SU-DHL-6 (cell line): Measurements from ENCODE around the gene FBXL13.

Source experiments
- H2AFZ ChIP-seq: fragments of 200-600 bp; sonication (generic); 2 replicates; pipeline ENCODE4 v1.6.1; 2014; ENCODE audit warnings: low read depth, mild to moderate bottlenecking, moderate library complexity, mixed read lengths, antibody characterized with exemption, low read length; ENCODE audit not compliant: severe bottlenecking
- H3F3A ChIP-seq: fragments of 200-600 bp; shearing (Covaris generic); 2 replicates; pipeline ENCODE4 v1.6.0; 2016; ENCODE audit warnings: antibody characterized with exemption, mild to moderate bottlenecking; ENCODE audit not compliant: insufficient read depth
- H3K27ac ChIP-seq: fragments of 200-600 bp; sonication (generic); 2 replicates; pipeline ENCODE4 v1.5.1; 2016; ENCODE audit warnings: low read depth, mild to moderate bottlenecking, low read length, moderate library complexity, mixed read lengths
- H3K27me3 ChIP-seq: fragments of 200-600 bp; sonication (generic), shearing (Covaris generic); 2 replicates; pipeline ENCODE4 v1.6.0; 2014; ENCODE audit warnings: mild to moderate bottlenecking, low read length
- H3K36me3 ChIP-seq: fragments of 200-600 bp; sonication (generic); 2 replicates; pipeline ENCODE4 v1.6.1; 2014; ENCODE audit warnings: mild to moderate bottlenecking, low read length, mixed read lengths
- H3K4me2 ChIP-seq: fragments of 300-600, 200-600 bp; shearing (Covaris generic), sonication (generic); 2 replicates; pipeline ENCODE4 v1.6.0; 2014; ENCODE audit warnings: low read length, low read depth, mild to moderate bottlenecking; ENCODE audit not compliant: poor library complexity, severe bottlenecking
- H3K4me3 ChIP-seq: fragments of 200-600 bp; sonication (generic); 2 replicates; pipeline ENCODE4 v1.5.1; 2014; ENCODE audit warnings: antibody characterized with exemption, low read length, mild to moderate bottlenecking, mixed read lengths; ENCODE audit not compliant: insufficient read depth, poor library complexity, severe bottlenecking
- H3K79me2 ChIP-seq: fragments of 200-600 bp; sonication (generic); 2 replicates; pipeline ENCODE4 v1.6.1; 2014; ENCODE audit warnings: mild to moderate bottlenecking, low read length, moderate library complexity; ENCODE audit not compliant: insufficient read depth
- H3K9ac ChIP-seq: fragments of 200-600 bp; sonication (generic); 2 replicates; pipeline ENCODE4 v1.7.0; 2014; ENCODE audit warnings: mild to moderate bottlenecking, low read length
- H3K9me2 ChIP-seq: fragments of 200-600 bp; sonication (generic); replicated peaks from 2 replicates; pipeline ENCODE4 v1.6.1; 2014; ENCODE audit warnings: low read length; ENCODE audit not compliant: insufficient read depth
- H3K9me3 ChIP-seq: fragments of 200-600 bp; sonication (generic); 2 replicates; pipeline ENCODE4 v1.6.1; 2014; ENCODE audit warnings: low read length, mixed read lengths; ENCODE audit not compliant: insufficient read depth
- H4K20me1 ChIP-seq: fragments of 200-600 bp; sonication (generic); 2 replicates; pipeline ENCODE4 v1.6.1; 2014; ENCODE audit warnings: low read depth, mild to moderate bottlenecking, antibody characterized with exemption, low read length, moderate library complexity, mixed read lengths
- EZH2phosphoT487 ChIP-seq: fragments of 200-600 bp; sonication (generic), shearing (Covaris generic); conservative IDR thresholded peaks from 2 replicates; pipeline ENCODE4 v1.6.1; 2018; ENCODE audit warnings: mild to moderate bottlenecking, antibody characterized with exemption, low read length, moderate library complexity, mixed read lengths
- TF ChIP-seq, protein P1 (sequence below): fragments of 200-600 bp; sonication (generic); IDR thresholded peaks from one replicate; pipeline ENCODE4 v1.5.1; 2017; ENCODE audit warnings: antibody characterized with exemption, mild to moderate bottlenecking, low read length, moderate library complexity; ENCODE audit not compliant: insufficient read depth, poor library complexity, severe bottlenecking

FBXL13 gene

DNA sequence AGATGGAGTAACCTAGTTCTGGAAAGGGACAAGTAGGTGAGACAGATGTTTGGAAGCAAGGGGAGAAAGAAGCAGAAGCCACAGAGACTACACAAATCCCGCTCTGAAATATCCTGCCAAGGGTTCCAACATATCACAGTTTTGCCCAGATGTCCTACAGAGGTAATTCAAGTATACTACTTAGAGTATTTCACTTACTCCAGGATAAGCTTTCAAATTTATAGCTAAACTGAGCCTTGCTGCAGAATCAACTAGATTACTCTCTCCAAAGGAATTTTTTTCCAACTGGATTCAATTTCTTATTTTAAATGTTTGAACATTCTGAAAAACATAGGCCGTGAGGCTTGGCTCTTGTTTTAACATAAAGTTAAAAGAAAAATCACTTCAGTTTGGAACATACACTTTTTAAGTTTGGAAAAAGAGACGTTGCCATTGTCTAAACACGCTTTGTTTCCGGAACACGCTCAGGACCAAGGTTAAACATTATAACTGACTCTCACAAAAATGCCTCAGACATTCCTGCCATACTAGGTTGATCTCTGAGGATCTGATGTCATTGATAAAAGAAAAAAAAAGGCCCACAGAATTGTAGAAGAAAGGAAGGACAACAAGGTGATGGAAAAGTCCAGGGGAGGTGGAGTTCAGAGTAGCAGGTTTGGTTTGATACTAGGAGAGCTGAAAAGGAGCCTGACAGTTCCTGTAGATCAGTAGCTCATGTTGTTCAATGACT lies 251.0 kb downstream of the FBXL13 start:
- H3K9me2 ChIP-seq, result no peaks in the 10 kb centered on the region
- TF ChIP-seq EZH2phosphoT487, result no peak
- TF ChIP-seq, protein P1, sequence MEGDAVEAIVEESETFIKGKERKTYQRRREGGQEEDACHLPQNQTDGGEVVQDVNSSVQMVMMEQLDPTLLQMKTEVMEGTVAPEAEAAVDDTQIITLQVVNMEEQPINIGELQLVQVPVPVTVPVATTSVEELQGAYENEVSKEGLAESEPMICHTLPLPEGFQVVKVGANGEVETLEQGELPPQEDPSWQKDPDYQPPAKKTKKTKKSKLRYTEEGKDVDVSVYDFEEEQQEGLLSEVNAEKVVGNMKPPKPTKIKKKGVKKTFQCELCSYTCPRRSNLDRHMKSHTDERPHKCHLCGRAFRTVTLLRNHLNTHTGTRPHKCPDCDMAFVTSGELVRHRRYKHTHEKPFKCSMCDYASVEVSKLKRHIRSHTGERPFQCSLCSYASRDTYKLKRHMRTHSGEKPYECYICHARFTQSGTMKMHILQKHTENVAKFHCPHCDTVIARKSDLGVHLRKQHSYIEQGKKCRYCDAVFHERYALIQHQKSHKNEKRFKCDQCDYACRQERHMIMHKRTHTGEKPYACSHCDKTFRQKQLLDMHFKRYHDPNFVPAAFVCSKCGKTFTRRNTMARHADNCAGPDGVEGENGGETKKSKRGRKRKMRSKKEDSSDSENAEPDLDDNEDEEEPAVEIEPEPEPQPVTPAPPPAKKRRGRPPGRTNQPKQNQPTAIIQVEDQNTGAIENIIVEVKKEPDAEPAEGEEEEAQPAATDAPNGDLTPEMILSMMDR, result no peak
- H3K4me2 ChIP-seq, result no peak overlapping the region
- H3F3A ChIP-seq, result no peaks in the 10 kb centered on the region
- H4K20me1 ChIP-seq, result no peaks in the 10 kb centered on the region
- no peaks in the 10 kb centered on the region for H3K79me2 ChIP-seq
- no peak overlapping the region for H2AFZ ChIP-seq
- H3K27me3 ChIP-seq, result no peaks in the 10 kb centered on the region
- H3K9ac ChIP-seq, result no peak overlapping the region
- no peaks in the 10 kb centered on the region for H3K9me3 ChIP-seq
- no peaks in the 10 kb centered on the region for H3K36me3 ChIP-seq
- no peak overlapping the region for H3K4me3 ChIP-seq
- H3K27ac ChIP-seq, result no peak overlapping the region

DNA sequence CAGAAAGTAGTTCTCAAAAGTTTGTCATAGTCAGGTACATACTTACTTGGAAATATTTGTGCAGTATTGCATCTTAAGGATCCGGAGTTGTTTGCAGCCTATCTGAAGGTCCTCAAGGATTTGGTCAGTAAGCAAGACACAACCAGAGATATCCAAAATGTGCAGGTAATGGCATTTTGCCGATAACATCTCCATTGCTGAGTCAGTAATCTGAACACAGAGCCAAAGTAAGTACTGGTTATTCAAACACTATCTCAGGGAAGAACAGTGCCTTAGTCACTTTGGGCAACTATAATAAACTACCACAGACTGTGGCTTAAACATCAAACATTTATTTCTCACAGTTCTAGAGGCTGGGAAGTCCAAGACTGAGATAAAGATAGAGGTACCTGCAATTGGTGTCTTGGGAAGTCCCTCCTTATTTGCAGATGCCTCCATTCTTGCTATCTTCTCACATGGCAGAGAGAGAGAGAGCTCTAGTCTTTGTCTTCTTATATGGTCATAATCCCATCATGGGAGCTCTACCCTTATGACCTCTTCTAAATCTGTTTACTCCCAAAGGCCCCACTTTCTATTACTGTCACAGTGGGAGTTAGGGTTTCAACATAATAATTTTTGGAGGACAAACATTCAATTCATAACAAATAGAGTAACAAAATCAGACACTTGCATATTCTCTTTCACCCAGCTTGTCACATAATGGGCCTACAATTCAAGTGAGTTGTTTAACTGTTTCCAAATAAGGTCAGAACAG lies 252.4 kb downstream of the FBXL13 start:
- Histone ChIP-seq H3K27ac (no peak overlapping the region), H3F3A (no peaks in the 10 kb centered on the region), H2AFZ (no peak overlapping the region), H3K9me2 (no peaks in the 10 kb centered on the region), H3K4me3 (no peak overlapping the region), H3K36me3 (no peaks in the 10 kb centered on the region), H4K20me1 (no peaks in the 10 kb centered on the region), H3K4me2 (no peak overlapping the region), H3K9me3 (no peaks in the 10 kb centered on the region), H3K9ac (no peak overlapping the region), H3K79me2 (no peaks in the 10 kb centered on the region), H3K27me3 (no peaks in the 10 kb centered on the region)
- TF ChIP-seq, protein P1, result no peak
- TF ChIP-seq EZH2phosphoT487, result no peak

DNA sequence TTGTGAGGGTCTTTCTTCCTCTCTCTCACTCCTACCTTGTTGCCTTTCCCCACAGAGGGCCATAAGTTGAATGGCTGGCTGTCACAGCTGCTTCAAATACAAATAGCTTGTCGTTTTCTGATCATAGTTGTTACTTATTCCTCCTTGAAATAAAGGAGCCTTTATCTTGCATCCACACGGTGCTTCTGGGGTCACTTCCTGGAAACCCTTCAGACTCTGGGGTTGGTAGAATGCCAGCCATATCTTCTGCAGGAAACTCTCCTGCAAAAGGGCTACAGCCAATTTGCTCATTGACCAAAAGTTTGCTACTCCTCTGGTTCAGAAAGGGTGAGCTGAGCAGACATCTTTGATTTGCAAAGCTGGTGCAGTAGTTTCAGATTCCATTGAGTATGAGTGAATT lies 255.4 kb downstream of the FBXL13 start:
- no peaks in the 10 kb centered on the region for H3K9me2 ChIP-seq
- H3K27me3 ChIP-seq, result no peaks in the 10 kb centered on the region
- H3K4me3 ChIP-seq, result no peak overlapping the region
- no peak for TF ChIP-seq EZH2phosphoT487
- TF ChIP-seq, protein P1, result no peak
- no peaks in the 10 kb centered on the region for H3K79me2 ChIP-seq
- no peaks in the 10 kb centered on the region for H4K20me1 ChIP-seq
- H3K36me3 ChIP-seq, result no peaks in the 10 kb centered on the region
- H3K9ac ChIP-seq, result no peak overlapping the region
- H3K9me3 ChIP-seq, result no peaks in the 10 kb centered on the region
- no peak overlapping the region for H3K27ac ChIP-seq
- no peaks in the 10 kb centered on the region for H3F3A ChIP-seq
- no peak overlapping the region for H3K4me2 ChIP-seq
- no peak overlapping the region for H2AFZ ChIP-seq
